Measurements from ENCODE around the gene WNT3A.
"Not testable (repeated sequence)": the region's sequence is repeated elsewhere in the genome, so short reads cannot be mapped to it uniquely, and the experiment has no call there.

Gene WNT3A

DNA sequence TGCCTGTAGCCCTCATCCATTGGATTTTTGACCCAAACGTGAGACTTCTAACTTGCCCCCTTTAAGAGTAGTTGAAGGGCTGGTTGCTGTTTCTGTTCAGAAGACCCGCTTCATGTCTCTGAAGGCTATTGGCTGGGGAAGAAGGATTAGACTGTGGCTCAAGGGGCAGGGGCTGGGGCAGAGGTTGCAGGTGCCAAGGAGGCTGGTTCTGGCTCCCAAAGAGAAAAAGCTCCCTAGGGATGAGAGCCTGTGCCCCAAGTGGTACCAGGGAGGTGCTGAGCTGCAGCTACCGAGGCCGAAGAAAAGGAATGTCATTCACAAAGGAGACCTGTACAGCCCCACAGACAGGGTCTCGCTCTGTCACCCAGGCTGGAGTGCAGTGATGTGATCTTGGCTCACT is 5.8 kb downstream of the WNT3A start:
- DNase-seq, result no peak

DNA sequence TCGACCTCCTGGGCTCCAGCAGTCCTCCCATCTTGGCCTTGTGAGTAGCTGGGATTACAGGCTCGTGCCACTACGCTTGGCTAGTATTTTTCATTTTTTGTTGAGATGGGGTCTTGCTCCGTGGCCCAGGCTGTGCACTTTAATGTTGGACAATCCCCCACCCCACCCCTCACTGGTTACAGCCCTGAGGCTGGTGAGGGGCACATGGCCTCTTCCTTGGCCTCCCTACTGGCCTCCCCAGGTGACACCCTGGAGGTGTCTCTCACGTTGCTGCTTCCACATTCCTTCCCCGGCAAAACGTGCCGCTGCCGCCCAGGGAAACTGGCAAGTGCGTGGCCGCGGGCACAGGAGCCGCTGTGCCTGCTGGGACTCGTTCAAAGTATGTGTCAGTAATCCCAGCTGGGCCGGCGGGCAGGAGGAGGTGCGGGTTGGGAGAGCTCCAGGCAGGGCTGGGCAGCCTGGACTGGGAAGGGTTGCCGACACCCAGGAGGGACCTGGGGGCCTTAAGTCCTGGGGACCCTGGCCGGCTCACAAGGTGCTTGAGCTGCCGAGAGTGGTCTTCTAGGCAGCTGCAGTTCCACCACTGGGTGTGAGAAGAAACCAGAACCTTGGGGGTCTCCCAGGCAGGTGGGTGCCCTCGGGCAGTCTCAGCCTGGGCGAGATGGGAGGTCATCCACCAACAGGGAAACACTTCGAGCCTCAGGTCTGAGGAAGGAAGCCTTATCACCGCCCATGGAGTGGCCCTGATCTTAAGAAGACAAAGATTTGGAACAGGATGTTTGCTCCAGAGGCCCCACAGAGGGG is 6.5 kb downstream of the WNT3A start:
- DNase-seq, result no peak

DNA sequence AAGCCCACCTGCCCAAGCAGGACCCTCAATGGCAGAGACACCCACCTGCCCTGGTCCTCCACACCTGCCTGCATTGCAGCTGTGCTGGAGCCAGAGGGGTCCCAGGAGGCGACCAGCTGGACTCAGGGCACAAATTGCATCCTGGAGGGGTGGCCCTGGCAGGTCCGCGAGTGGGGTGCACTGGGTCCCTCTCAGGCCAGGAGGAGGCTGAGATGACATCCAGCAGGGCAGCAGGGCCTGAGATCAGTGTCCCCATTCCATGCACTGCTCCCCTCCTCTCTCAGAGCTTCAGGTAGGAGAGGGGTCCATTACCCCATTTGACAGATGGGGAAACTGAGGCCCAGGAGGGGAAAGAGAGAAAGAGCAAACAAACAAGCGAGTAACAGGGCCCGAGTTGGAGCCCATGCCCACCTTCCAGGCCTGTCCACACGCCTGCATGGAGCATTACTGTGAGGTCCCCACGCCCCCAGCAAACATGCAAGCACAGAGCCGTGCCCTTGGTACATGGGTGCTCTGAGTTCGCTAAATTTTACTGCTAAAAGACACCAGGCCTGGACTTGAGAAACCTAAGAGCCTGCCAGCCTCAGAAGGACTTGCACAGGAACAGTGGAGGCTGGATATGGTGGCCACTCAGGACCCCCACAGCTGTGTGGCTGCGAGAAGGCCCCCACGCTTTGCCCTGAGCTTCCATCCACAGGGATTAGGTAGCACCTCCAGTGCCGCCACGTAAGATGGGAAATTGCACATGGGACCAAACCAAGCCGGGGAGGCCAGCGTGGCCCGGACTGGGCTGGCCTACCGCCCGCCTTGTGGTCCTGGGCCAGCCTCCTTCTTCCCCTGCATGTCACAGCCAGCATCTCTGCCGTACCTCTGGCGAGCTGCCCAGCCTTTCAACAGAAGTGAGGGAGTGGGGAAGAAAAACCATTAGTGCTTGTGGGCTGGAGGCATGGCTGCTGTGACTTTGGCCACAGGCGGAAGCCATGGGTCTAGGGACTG is 7.4 kb downstream of the WNT3A start:
- DNase-seq, result no peak

DNA sequence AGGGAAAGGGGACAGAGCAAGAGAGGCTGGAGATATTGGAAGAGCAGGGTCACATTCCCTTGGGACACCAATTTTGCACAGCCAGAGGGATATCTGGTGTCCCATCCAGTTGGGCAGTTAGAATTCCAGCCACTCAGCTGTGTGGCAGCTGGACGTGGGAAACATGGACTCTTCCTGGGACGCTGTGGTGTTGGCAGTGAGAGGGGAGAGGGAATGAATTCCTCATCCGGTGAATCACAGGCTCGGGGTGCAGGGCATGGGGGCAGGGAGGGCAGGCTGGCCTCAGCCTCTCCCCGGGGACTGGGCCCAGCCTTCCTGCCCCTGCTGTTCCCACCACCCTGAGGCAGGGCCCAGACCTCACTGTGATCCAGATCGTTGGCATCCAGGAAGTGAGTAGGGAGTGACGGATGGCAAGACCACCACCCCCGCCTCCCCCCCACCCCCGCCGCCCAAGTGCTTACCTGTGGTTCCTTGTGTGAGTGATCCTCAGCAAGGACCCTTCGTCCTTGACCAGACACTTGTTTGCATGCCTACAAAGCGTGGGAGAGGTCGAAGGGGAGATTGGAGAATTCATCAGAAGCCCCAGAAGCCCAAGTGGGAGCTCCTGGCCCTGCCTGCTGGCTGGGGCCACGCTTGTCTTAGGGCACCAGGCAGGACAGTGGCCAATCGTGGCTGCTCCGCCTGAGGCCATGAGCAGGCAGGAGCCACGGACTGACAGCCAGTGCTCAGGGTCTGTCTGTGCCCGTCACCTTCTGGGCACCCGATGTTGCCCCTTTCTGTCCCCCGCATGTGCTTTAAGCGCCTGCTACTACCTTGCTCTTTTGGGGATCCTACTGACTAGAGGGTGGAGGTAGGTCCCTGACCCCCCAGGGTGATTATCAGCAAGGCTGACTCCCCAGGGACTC is 8.7 kb downstream of the WNT3A start:
- no peak for DNase-seq

DNA sequence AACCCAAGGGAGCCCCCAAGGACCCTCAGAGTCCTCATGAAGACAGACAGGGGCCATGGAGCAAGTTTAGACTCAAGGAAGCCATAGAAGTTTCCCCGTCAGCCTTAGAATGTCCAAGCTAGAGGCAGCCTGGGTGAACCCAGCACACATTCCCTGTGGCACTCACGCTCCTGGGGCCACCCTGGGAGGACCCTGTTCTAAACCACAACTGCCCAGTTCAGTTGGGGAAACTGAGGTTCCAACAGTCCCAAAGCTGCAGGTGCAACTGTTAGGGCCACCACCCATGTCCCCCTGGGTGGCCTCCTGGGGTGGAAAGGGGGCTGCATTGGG is 9.3 kb downstream of the WNT3A start:
- DNase-seq, result no peak

DNA sequence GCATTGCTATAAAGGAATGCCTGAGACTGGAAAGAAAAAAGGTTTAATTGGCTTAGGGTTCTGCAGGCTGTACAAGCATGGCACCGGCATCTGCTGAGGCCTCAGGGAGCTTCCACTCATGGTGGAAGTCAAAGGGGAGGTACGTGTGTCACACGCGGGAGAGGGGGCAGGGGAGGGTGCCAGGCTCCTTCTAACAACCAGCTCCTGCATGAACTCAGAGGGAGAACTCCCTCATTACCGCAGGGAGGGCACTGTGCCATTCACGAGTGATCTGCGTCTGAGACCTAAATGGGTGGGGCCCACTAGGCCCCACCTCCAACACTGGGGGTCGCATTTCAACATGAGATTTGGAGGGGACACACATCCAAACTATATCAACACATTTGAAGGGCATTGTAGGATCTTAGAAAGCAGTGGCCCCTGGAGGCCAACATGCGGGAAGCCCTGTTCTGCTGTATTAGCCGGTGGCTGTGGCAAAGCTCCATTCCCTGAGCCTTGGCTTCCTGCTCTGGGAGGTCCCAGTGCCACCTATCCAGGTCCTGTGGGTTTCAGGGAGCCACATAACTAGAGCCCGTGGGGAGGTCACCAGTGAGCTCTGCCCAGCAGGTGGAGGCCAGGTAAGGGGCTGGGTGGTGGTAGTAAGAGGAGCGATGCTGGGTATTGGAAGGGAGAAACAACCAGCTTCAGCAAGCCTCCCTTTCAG is 10.0 kb downstream of the WNT3A start:
- DNase-seq, result no peak

DNA sequence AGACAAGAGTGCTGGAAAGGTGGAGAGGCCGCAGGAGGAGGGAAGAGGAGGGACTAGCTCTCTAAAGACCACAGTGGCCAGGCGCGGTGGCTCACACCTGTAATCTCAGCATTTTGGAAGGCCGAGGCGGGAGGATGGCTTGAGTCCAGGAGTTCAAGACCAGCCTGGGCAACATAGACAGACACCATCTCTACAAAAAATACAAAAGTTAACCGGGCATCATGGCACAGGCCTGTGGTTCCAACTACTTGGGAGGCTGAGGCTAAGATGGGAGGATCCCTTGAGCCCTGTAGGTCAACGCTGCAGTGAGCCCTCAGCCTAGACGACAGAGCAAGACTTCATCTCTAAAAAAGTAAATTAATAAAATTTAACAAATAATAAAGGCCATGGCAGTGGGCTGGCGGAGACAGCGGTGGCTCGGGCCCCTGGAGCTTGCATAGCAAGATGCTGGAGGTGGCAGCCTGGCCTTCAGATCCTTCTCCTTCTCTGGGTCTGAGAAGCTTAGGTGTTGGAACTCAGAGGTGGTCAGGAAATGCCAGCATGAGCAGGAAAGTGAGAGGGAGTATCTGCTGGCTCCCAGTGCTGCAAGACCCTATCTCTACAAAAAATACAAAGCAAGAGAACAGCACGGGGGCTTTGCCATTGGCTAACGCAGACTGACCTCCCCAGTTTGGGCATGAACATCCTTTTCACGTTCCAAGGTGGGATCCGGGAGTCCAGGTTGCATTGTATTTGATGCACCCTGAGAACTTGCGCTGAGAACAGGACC is 10.7 kb downstream of the WNT3A start:
- no peak for DNase-seq

DNA sequence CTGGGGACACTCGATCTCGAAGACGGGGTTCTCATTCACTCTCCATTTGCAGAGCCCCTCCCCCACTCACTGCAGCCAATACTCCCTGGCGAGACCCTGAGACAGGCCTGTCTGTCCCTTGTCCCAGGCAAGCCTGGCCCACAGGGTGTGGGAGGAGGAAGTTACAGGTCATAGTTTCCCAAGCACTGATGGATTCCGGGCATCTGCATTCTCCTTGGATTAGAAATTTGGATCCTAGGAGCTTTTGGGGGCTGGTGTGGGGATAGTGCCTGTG is 11.3 kb downstream of the WNT3A start:
- no peak for DNase-seq

DNA sequence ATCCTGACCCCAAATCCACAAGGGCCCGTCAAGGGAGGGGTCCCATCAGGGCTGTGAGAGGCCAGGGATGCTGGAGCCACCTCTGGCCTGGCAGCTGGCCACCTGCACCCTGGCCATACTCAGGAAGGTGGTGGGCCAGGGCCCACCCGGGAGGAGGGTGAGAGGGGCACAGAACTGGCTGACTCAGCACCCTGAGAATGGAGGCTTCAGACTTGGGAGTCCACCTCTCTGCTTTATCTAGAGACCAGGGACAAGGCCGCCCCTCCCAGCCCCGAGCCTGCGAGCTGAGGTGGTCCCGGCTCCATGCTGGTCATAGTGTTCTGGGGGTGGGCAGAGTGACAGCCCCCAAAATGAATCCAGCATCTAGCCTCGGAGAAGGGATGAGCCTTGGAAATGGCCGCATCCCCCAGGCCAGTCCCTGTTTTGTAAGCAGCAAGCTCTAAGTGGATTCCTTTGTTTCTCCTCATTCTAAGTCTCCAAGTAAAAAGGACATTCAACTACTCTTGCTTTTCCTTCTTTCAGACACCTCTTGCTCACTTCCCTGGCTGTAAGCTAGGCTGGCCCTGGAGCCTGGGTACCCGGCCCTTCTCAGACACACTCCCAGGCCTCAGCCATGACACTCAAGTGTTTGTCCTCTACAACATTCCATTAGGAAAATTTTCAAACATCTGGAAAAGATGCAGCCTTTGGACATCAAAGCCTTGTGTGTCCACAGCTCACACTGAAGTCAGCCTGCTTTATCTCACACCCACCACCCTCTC is 12.3 kb downstream of the WNT3A start:
- no peak for DNase-seq

DNA sequence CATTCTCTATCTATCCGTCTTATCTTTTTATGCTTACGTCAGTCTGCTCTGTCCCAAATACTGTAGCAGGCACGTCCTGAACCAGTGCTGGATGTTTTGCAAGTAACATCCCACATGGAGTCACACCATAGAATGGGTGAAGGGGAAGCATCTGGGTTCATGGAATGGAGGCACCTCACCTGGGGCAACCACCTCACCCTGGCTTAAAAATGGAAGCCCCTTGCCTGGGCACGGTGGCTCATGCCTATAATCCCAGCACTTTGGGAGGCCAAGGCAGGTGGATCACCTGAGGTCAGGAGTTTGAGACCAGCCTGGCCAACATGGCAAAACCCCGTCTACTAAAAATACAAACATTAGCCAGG is 12.9 kb downstream of the WNT3A start:
- DNase-seq, result not testable (repeated sequence)

DNA sequence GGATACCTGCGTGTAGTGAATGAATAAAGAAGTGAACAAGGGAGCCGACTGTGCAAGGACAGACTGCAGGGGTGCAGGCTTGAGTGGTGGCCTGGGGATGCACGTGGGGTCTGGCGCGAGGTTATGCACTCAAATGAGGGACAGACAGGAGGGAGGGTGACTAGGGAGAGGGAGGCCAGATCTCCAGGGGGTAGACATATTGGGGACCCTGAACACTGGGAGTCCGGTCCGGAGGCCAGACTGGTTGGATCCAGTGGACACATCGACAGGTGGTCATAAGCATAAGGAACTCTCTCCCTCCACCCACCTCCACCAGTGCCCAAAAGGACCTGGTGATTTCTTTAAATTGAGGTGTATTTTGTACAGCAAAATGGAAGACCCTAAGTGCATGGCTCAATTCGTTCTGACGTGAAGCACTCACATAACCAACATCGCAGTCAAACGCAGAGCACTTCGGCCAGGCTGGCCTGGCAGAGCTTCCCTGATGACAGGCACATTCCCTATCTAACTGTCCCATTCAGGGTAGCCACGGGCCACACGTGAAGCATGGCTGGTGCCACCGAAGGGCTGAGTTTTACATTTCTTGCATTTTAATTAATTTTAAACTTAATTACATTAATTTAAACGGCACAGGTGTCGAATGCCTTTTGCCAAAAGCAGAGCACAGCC is 14.0 kb downstream of the WNT3A start:
- no peak for DNase-seq

DNA sequence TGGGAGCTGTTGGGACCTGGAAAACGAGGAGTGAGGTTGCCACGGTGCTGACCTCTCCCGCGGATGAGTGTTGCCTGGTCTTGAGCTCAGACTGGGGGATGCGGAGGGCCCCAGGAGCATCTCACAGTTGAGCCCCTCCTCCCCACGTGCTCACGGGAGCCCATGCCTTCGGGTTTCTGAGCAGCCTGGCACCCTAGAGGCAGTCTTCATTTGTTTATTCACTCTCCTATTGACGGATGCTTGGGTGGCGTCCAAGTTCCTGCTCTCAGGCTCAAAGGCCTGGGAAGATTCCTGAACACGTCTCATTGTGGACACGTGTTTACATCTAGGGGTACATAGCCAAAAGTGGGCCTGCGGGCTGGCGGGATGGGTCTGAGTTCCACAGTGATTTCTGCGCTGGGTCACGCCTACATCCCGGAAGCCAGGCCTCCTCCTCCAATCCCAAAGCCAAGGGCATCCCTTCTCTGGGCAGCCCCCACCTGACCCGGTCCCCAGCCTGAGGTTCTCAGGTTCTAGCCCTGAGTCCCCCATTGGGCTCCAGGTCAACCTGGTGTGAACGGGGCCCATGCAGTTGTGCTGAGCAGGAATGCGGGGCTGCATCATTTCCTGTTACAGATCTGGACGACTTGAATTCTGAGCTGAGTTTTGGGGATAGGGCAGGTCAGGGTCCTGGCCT is 14.7 kb downstream of the WNT3A start:
- DNase-seq, result no peak

DNA sequence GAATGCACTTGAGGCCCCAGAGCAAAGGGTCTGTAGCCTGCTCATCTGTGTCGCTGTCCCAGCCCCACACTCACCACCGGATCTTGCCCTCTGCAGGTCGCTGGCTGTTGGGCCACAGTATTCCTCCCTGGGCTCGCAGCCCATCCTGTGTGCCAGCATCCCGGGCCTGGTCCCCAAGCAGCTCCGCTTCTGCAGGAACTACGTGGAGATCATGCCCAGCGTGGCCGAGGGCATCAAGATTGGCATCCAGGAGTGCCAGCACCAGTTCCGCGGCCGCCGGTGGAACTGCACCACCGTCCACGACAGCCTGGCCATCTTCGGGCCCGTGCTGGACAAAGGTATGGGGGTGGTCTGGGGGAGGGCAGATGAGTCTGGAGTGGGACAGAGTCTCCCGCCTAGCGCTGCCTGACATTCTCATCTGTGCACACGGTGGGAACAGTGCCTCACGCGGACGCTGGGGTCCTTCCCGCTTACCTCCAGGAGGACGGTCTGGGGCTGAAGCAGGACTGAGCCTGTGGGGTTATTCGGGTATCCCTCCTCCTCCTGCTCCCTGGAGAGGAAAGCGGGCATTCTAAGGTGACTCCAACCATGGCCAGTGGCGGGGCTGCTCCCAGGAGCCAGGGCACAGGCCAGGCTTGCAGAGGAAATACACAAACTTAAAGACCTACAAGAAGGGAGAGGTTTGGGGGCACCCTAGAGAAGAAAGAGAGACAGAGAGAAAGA is 15.9 kb downstream of the WNT3A start:
- DNase-seq, result no peak

DNA sequence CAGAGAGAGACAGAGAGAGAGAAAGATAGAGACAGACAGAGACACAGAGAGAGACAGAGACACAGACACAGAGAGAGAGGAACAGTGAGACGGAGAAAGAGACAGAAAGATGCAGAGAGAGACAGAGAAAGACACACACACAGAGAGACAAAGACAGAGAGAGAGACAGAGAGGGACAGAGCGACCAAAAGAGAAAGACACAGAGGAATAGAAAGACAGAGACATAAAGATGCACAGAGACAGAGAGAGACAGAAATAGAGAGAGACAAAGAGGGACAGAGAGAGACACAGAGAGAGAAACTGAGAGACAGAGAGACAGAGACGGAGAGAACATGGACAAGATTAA is 16.5 kb downstream of the WNT3A start:
- no peak for DNase-seq

DNA sequence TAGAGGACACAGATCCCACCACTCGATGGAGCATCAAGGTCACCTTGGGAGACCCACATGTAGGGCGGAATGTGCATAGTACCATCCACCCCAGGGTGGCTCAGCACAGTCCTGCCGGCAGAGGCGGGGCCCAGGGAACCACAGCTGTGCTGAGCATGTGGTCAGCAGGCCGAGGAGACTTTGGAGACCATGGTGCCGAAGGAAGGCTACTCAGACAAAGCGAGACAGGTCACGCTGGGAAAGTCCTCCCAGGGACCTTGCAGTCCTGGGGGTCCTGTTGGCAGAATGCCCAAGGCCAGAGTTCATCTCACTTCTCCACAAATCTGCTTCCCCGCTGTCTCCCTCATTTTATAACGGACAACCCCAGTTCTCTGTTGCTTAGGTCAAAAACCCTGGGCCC is 22.5 kb downstream of the WNT3A start:
- no peak for DNase-seq

DNA sequence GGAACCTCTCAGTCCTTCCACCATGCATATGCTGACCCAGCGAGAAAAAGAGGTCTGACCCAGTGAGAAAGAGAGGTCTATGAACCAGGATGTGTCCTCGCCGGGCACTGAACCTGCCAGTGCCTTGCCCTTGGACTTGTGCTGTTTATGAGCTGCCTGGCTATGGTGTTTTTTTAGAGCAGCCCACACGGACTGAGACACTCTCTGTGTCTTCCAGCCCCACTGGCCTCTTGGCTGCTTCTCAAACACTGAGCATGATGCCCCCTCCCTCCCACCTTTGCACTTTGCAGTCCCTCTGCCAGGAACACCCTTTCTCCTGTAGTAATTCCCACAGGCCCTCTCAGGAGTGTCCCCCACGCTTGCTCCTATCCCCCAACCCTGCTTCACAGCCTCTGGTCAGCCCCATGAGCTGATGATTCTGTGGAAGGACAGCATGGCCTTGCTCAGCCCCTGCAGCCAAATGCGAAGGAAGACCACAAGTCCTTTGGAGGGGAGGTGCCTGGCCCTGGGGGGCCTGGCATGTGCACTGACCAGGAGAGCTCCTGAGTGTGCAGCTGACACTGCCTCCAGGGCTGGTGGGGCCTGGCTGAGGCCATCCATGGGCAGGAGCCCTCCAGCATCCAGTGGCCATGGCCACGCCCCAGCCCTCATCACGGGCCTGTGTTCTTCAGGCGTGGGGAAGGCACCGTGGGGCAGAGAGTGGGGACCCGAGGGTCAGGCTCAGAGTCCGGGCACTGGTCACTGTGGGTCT is 23.8 kb downstream of the WNT3A start:
- DNase-seq, result no peak

DNA sequence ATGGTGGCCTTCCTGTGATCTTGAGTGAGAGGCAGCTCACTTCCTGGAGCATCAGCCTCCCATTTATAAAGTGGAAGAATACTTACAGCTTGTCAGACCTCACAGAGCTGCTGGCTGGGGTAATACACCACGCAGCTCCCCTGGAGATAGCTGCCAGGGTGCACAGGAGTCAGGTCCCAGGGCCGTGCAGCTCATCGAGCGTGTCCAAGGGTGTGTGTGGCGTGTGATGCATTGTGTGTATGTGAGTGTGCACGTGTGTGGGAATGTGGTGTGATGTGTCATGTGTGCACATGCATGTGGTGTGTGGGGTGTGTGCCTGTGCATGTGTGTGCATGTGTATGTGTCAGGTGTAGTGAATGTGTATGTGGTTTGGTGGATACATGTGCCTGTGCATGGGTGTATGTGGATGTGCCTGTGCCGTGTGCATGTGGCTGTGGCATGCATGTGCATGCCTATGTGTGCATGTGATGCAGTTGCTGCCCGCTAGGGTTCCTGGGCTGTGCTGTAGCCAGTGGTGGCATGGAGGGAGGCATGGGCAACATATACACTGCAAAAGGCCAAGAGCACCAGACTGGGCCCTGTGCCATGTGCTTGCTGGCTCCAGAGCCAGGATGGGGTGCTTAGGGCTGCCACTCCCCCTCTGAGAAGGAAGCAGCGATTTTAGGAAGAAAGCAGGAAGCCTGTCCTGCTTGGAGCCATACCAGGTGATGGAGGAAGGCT is 24.6 kb downstream of the WNT3A start:
- no peak for DNase-seq

DNA sequence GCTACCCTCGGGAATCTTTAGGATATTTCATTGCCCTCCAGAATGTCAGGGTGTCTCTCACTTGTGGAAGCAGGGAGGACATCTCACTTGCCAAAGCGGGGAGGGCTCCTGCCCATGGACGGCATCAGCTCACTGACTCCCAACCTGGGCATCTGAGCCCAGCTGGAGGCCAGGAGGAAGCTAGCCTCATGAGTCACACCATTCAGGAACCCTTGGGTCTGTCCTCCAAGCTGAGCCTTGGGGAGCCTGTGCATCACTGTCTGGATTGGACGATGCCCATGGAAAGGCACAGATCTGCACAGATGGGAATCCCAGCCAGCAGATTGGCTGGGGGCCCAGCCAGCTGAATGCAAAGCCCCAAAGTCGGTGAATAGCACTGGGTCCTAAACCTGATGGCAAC is 25.2 kb downstream of the WNT3A start:
- no peak for DNase-seq

All from suppressor macrophage treated with lipopolysaccharide for 1 hour (primary cell).